ENCODE results near the gene SIDT2. TPM values are rescaled to one million over a fixed set of nuclear protein-coding genes. Genes with fewer than 3 reads are reported as not detected.

Gene SIDT2
- total RNA-seq, 2 donors from 2014 or later, result 42.0 to 88.7 TPM

DNA sequence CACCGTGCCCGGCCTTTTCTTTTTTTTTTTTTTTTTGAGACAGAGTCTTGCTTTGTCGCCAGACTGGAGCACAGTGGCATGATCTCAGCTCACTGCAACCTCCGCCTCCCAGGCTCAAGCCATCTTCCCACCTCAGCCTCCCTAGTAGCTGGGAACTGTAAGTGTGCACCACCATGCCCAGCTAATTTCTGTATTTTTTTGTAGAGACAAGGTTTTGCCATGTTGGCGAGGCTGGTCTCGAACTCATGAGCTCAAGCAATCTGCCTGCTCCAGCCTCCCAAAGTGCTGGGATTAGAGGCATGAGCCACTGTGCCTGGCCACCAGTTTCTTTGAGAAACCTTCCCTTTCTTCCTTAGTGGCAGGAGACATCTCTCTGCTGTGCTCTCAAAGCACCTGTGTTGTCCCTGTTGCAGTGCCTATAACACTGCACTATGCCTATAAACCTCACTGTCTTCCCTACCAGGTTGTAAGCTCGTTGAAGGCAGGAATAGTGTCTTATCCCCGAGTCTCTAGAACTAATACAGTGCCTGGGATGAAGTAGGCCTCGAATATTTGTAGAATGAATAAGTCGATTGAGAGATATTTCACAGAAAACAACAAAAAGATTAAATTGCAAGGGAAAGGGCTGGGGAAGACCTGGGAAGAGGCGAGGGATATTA lies 34.3 kb downstream of the SIDT2 start:
- ATAC-seq (no peak), DNase-seq (no peak)
- H3K4me1 ChIP-seq, result no peaks in the 10 kb centered on the region
- H3K4me3 ChIP-seq, result no peak overlapping the region
- 94 to 95% methylated on average over 10 to 11 of the region's 11 CpGs for WGBS, 2 donors
- H3K27me3 ChIP-seq, result no peaks in the 10 kb centered on the region
- intact Hi-C loops (cut with DNase I), result loop anchor here (10.0 kb wide), 1 partner anchor 448 kb away; no protein-coding TSS in a partner anchor
- H3K27ac ChIP-seq, result no peak overlapping the region
- H3K9me3 ChIP-seq, result no peaks in the 10 kb centered on the region
- peaks cover 0 to 9% of the 10 kb centered on the region in 2 donors for H3K36me3 ChIP-seq (replicated peaks in 1 of 2; ENCODE audit: insufficient read depth in 1 of 2, low read depth in 2 of 2)
- TF ChIP-seq, protein P1, sequence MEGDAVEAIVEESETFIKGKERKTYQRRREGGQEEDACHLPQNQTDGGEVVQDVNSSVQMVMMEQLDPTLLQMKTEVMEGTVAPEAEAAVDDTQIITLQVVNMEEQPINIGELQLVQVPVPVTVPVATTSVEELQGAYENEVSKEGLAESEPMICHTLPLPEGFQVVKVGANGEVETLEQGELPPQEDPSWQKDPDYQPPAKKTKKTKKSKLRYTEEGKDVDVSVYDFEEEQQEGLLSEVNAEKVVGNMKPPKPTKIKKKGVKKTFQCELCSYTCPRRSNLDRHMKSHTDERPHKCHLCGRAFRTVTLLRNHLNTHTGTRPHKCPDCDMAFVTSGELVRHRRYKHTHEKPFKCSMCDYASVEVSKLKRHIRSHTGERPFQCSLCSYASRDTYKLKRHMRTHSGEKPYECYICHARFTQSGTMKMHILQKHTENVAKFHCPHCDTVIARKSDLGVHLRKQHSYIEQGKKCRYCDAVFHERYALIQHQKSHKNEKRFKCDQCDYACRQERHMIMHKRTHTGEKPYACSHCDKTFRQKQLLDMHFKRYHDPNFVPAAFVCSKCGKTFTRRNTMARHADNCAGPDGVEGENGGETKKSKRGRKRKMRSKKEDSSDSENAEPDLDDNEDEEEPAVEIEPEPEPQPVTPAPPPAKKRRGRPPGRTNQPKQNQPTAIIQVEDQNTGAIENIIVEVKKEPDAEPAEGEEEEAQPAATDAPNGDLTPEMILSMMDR (IDR thresholded peaks at IDR 0.05), result no peak

DNA sequence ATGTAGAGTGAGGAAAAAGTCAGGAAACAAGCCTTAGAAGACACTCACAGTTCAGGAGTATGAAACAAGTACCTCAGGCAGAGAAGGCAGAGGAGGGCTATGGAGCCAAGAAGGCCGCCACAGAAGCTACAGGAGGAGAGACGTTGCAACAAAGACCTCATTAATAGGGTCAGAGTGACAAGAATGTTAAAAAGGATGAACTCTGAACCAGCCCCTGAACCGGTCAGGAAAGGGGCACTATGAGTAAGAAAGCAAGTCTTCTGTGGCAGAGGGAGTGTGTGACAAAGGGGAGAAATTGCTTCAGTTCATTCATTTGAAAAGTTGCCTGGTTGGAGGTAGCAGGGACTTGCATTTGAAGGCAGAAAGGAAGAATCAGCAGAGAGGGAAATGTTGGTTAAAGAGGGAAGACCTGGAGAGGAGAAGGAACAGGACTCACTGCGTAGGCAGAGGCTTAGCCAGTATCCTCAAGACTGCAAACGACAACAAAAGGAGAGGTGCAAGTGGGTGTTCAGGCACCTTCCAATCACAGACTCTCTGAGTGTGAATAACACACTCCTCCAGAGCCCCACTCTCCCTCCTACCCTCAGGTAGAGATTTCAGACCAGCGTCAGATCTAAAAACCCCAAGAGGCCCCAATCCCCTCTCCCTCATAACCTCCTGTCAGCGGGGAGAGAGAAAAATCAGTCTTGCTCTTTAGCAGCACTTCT lies 36.0 kb downstream of the SIDT2 start:
- Histone ChIP-seq H3K4me1 (peaks cover 10% of the 10 kb centered on the region), H3K9me3 (no peaks in the 10 kb centered on the region), H3K27ac (no peak overlapping the region), H3K27me3 (no peaks in the 10 kb centered on the region), H3K36me3 (replicated peaks in 1 of 2; ENCODE audit: insufficient read depth in 1 of 2, low read depth in 2 of 2) (peaks cover 0 to 10% of the 10 kb centered on the region in 2 donors), H3K4me3 (no peak overlapping the region)
- DNase-seq, result no peak
- no peak for ATAC-seq
- no peak for TF ChIP-seq POLR2A (IDR thresholded peaks at IDR 0.05)
- TF ChIP-seq, protein P1 (IDR thresholded peaks at IDR 0.05), result no peak
- 86 to 91% methylated on average over 7 of the region's 7 CpGs for WGBS, 2 donors
- intact Hi-C loops (cut with DNase I), result loop anchor here (10.0 kb wide), 1 partner anchor 450 kb away; no protein-coding TSS in a partner anchor

DNA sequence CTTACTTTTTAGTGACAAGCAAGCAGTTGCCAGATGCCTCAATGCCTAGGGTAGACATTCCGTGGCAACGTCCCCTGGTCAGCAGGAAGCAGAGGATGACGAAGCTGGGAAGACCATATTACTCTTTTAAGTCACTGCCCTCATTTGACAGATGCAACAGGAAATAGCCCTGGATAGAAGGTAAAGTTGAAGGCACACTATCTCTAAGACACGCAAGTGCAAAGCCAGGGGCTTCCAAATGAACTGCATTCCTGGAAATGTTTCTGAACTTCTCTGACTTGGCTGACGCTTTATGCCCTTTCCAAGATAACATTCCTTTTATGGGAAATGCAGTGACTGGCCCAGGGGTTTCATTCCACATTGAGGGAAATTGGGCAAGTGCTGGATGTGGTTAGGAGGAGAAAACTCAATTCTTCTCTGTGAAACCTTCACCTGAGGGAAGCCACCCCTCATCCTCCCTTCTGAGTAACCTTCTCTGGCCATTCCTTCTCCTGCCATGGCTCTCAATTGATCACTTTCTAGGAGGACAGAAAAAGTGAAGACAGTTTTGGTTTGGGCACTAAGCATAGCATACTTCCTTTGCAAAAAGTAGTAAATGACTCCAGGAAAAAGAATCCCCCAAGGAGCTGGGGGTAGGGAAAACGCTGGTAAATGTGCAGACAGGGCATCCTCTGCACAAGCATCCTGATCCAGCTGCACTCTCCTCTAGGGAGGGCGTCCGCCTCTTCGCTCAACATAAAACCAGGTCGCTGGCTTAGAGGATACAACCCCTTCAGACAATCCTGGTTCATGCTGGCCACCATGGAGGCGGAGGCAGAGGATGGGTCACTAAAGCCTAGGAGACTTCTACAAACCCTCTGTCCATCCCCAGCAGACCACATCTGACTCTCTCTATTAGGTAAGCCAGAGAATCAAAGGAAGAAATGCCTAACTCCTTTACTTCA lies 38.9 kb downstream of the SIDT2 start:
- Histone ChIP-seq H3K27me3 (no peaks in the 10 kb centered on the region), H3K9me3 (no peaks in the 10 kb centered on the region), H3K27ac (peak overlapping the region in 2 of 4 donors; percentile 24 to 50), H3K4me1 (peaks cover 37% of the 10 kb centered on the region), H3K36me3 (replicated peaks in 1 of 2; ENCODE audit: insufficient read depth in 1 of 2, low read depth in 2 of 2) (peaks cover 0 to 9% of the 10 kb centered on the region in 2 donors), H3K4me3 (no peak overlapping the region)
- no peak for DNase-seq
- WGBS, 2 donors, result 85 to 89% methylated on average over 11 of the region's 11 CpGs
- intact Hi-C loops (cut with DNase I), result loop anchor here (10.0 kb wide), 1 partner anchor 453 kb away; no protein-coding TSS in a partner anchor
- TF ChIP-seq POLR2A (IDR thresholded peaks at IDR 0.05), result no peak
- TF ChIP-seq, protein P1 (IDR thresholded peaks at IDR 0.05), result no peak
- ATAC-seq, result peak; percentile 16

DNA sequence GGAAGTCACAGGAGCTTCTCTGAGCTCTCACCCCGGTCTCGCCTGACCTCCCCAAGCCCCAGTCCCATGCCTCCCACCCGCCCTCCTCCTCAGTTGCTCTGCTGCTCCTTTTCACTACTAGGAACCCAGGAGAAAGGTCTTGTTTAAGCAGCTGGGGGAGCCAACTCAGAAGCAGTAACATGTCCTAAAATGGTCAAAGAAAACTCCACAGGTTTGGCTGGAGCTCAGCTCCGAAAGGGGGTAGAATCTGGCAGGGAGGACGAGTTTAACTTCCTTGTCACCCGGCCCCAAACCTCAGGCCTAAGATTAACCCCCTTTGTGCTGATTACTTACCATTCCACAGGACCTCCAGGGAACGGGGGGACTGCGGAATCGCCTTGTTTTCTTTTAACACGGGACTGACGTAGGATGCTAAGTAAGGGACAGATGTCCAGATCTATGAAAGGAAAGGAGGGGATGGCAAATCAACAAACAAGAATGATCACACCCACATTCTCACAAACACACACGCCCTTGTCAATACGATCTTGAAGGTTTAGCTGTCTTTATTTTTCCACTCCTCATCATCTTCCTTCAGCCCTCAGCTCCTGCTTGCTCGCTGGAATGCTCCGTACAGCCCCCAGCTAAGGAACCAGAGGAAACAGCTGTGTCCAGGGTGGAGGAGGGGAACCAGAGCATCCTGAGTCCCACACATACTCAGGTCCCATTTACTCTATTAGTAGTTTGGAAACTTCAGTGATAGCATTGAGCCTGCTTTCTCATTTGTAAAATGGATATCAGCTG lies 39.8 kb downstream of the SIDT2 start:
- no peaks in the 10 kb centered on the region for H3K27me3 ChIP-seq
- TF ChIP-seq, protein P1 (IDR thresholded peaks at IDR 0.05), result no peak
- no peak for TF ChIP-seq POLR2A (IDR thresholded peaks at IDR 0.05)
- peak overlapping the region in 2 of 4 donors; percentile 50 to 65 for H3K27ac ChIP-seq
- no peaks in the 10 kb centered on the region for H3K9me3 ChIP-seq
- DNase-seq (peak in 1 of 4 donors; percentile 69), ATAC-seq (no peak)
- H3K4me1 ChIP-seq, result peaks cover 37% of the 10 kb centered on the region
- intact Hi-C loops (cut with DNase I), result loop anchor here (10.0 kb wide), 1 partner anchor 454 kb away; no protein-coding TSS in a partner anchor
- H3K36me3 ChIP-seq (replicated peaks in 1 of 2; ENCODE audit: insufficient read depth in 1 of 2, low read depth in 2 of 2), result peaks cover 0 to 13% of the 10 kb centered on the region in 2 donors
- 65 to 72% methylated on average over 15 of the region's 15 CpGs for WGBS, 2 donors
- H3K4me3 ChIP-seq, result no peak overlapping the region

Data from body of pancreas (tissue), 4 donors.